ENCODE measurements around the gene TXNL4B.

The TXNL4B gene

GRCh38 chr16:72112906-72113615 is 19.6 kb upstream of the TXNL4B start:
- in situ Hi-C loops (cut with MboI; ENCODE audit: low sequenced_read_pairs) = no loop called here

- in situ Hi-C loops (cut with MboI; ENCODE audit: low sequenced_read_pairs) = no loop called here
Measured at GRCh38 chr16:72112452-72112792, 19.0 kb upstream of the TXNL4B start.

- in situ Hi-C loops (cut with MboI; ENCODE audit: low sequenced_read_pairs) = no loop called here
Measured at GRCh38 chr16:72111657-72112451, 18.4 kb upstream of the TXNL4B start.

- in situ Hi-C loops (cut with MboI; ENCODE audit: low sequenced_read_pairs) = no loop called here
Measured at GRCh38 chr16:72110662-72111615, 17.5 kb upstream of the TXNL4B start.

- in situ Hi-C loops (cut with MboI; ENCODE audit: low sequenced_read_pairs) = no loop called here
Measured at GRCh38 chr16:72109966-72110530, 16.6 kb upstream of the TXNL4B start.

GRCh38 chr16:72109300-72109699 is 15.9 kb upstream of the TXNL4B start:
- in situ Hi-C loops (cut with MboI; ENCODE audit: low sequenced_read_pairs) = no loop called here

- in situ Hi-C loops (cut with MboI; ENCODE audit: low sequenced_read_pairs) = no loop called here
Measured at GRCh38 chr16:72108353-72109102, 15.1 kb upstream of the TXNL4B start.

- in situ Hi-C loops (cut with MboI; ENCODE audit: low sequenced_read_pairs) = no loop called here
Measured at GRCh38 chr16:72107371-72107770, 14.0 kb upstream of the TXNL4B start.

- in situ Hi-C loops (cut with MboI; ENCODE audit: low sequenced_read_pairs) = no loop called here
Measured at GRCh38 chr16:72105978-72106377, 12.6 kb upstream of the TXNL4B start.

- in situ Hi-C loops (cut with MboI; ENCODE audit: low sequenced_read_pairs) = no loop called here
Measured at GRCh38 chr16:72104905-72105304, 11.5 kb upstream of the TXNL4B start.

GRCh38 chr16:72101195-72101594 is 7.8 kb upstream of the TXNL4B start:
- in situ Hi-C loops (cut with MboI; ENCODE audit: low sequenced_read_pairs) = no loop called here

GRCh38 chr16:72099377-72099818 is 6.0 kb upstream of the TXNL4B start:
- in situ Hi-C loops (cut with MboI; ENCODE audit: low sequenced_read_pairs) = no loop called here

- in situ Hi-C loops (cut with MboI; ENCODE audit: low sequenced_read_pairs) = no loop called here
Measured at GRCh38 chr16:72098936-72099335, 5.5 kb upstream of the TXNL4B start.

- in situ Hi-C loops (cut with MboI; ENCODE audit: low sequenced_read_pairs) = no loop called here
Measured at GRCh38 chr16:72094266-72094610, 818 bp upstream of the TXNL4B start.

- in situ Hi-C loops (cut with MboI; ENCODE audit: low sequenced_read_pairs) = no loop called here
Measured at GRCh38 chr16:72092832-72093447, 480 bp downstream of the TXNL4B start.

GRCh38 chr16:72091217-72091616 is 2.2 kb downstream of the TXNL4B start:
- in situ Hi-C loops (cut with MboI; ENCODE audit: low sequenced_read_pairs) = no loop called here

GRCh38 chr16:72085002-72085401 is 8.4 kb downstream of the TXNL4B start:
- in situ Hi-C loops (cut with MboI; ENCODE audit: low sequenced_read_pairs) = no loop called here

GRCh38 chr16:72084445-72084844 is 9.0 kb downstream of the TXNL4B start:
- in situ Hi-C loops (cut with MboI; ENCODE audit: low sequenced_read_pairs) = no loop called here

- in situ Hi-C loops (cut with MboI; ENCODE audit: low sequenced_read_pairs) = no loop called here
Measured at GRCh38 chr16:72083778-72084404, 9.5 kb downstream of the TXNL4B start.

Measured in HL-60/S4 treated with phorbol 12-myristate 13-acetate at 8.2 ng/mL for 4 days and 3 days (cell line).